Ovary (tissue), 3 donors: ENCODE measurements around the gene ADCY9.

ENCODE experiments used
- POLR2A ChIP-seq: fragments of 450-650 bp; IDR thresholded peaks from one replicate; pipeline ENCODE4 v1.6.1; 2017; ENCODE audit warnings: antibody characterized with exemption, mild to moderate bottlenecking, moderate library complexity
- TF ChIP-seq, protein P1 (sequence below), 3 donors: fragments of 450-650 bp in 2 of 3; fragments of 200-600 bp in 1 of 3; IDR thresholded peaks; one replicate each; pipeline versions ENCODE4 v1.5.1 to v1.8.0; 2016 to 2022; ENCODE audit warnings: antibody characterized with exemption in 3 of 3, mild to moderate bottlenecking in 1 of 3
- donor health status: DM: no; HTN: no; CAD: no.

DNA sequence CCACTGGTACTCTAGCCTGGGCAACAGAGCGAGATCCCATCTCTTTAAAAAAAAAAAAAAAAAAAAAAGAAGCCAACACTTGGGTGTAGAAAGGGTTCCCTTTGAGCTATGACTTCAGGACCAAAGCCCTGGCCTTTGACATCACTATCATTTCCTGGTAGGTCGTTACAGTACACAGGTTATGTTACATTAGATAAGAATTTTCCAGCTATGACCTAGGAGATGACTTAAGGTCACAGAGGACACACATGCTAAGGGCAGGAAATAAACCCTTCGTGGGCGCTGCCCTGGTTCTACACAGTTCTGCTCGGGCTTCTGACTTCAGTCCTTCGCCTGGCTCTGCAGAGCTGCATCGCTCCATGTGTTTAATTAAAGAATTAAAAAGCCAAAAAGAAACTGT is 112.0 kb downstream of the ADCY9 start:
- TF ChIP-seq, protein P1, sequence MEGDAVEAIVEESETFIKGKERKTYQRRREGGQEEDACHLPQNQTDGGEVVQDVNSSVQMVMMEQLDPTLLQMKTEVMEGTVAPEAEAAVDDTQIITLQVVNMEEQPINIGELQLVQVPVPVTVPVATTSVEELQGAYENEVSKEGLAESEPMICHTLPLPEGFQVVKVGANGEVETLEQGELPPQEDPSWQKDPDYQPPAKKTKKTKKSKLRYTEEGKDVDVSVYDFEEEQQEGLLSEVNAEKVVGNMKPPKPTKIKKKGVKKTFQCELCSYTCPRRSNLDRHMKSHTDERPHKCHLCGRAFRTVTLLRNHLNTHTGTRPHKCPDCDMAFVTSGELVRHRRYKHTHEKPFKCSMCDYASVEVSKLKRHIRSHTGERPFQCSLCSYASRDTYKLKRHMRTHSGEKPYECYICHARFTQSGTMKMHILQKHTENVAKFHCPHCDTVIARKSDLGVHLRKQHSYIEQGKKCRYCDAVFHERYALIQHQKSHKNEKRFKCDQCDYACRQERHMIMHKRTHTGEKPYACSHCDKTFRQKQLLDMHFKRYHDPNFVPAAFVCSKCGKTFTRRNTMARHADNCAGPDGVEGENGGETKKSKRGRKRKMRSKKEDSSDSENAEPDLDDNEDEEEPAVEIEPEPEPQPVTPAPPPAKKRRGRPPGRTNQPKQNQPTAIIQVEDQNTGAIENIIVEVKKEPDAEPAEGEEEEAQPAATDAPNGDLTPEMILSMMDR (IDR thresholded peaks at IDR 0.05): no peak
- TF ChIP-seq POLR2A: no peak
